ENCODE measurements around the gene NRG2. TPM values are rescaled to one million over a fixed set of nuclear protein-coding genes. Genes with fewer than 3 reads are reported as not detected.

The NRG2 gene
- polyA plus RNA-seq, 3 donors: 0.01 TPM; not detected in 2

- Histone ChIP-seq H3K4me3 (replicated peaks in 1 of 3; ENCODE audit: low read depth in 2 of 3, low read length in 3 of 3) (no peak overlapping the region), H3K27me3 (ENCODE audit: control insufficient read depth in 2 of 2, insufficient read depth in 2 of 2, low read length in 2 of 2) (peaks cover 13 to 23% of the 10 kb centered on the region in 2 donors), H2AFZ (ENCODE audit: insufficient read depth, low read depth, low read length, poor library complexity, severe bottlenecking) (no peak overlapping the region), H3K9ac (ENCODE audit: insufficient read depth, low read length, poor library complexity, severe bottlenecking) (no peak overlapping the region), H3K36me3 (replicated peaks in 1 of 2; ENCODE audit: control insufficient read depth in 1 of 2, insufficient read depth in 2 of 2, low read length in 2 of 2) (no peaks in the 10 kb centered on the region), H3K4me2 (replicated peaks; ENCODE audit: extremely low read depth, low read length, poor library complexity, severe bottlenecking) (no peak overlapping the region), H3K79me2 (ENCODE audit: insufficient read depth, low read length) (no peaks in the 10 kb centered on the region), H4K20me1 (ENCODE audit: insufficient read depth, low read length) (no peaks in the 10 kb centered on the region), H3K9me3 (replicated peaks in 1 of 2; ENCODE audit: control insufficient read depth in 1 of 2, insufficient read depth in 1 of 2, low read length in 2 of 2) (no peaks in the 10 kb centered on the region), H3K27ac (ENCODE audit: low read depth in 1 of 2, low read length in 2 of 2) (no peak overlapping the region), H3K4me1 (ENCODE audit: control insufficient read depth in 1 of 2, insufficient read depth in 2 of 2, low read length in 2 of 2) (no peaks in the 10 kb centered on the region)
- DNase-seq: no peak
- Mint-ChIP-seq H3K4me3 (no peak overlapping the region), H3K27ac (no peak overlapping the region), H3K36me3 (no peaks in the 10 kb centered on the region), H3K27me3 (ENCODE audit: low read depth in 3 of 3) (peaks cover 21 to 39% (median 23%) of the 10 kb centered on the region in 3 donors), H3K9me3 (peaks cover 0 to 2% (median 0%) of the 10 kb centered on the region in 7 donors), H3K4me1 (no peaks in the 10 kb centered on the region)
- no peak for TF ChIP-seq CTCF (IDR thresholded peaks at IDR 0.05)
- intact Hi-C loops (cut with micrococcal nuclease): no loop called here
- WGBS (ENCODE audit: insufficient coverage): 86% methylated on average over 2 of the region's 2 CpGs
These were observed 123.8 kb downstream of the NRG2 start for GRCh38 chr5:139919308-139919707.

- no peaks in the 10 kb centered on the region for H3K36me3 Mint-ChIP-seq
- no peak for DNase-seq
- WGBS (ENCODE audit: insufficient coverage): 80% methylated on average over 1 of the region's 3 CpGs
These were observed 127.3 kb downstream of the NRG2 start for GRCh38 chr5:139915834-139916233.

More at GRCh38 chr5:139915834-139916233, 127.3 kb downstream of the NRG2 start:
- no peak overlapping the region for H3K9ac ChIP-seq (ENCODE audit: insufficient read depth, low read length, poor library complexity, severe bottlenecking)
- no peaks in the 10 kb centered on the region for H3K36me3 ChIP-seq (replicated peaks in 1 of 2; ENCODE audit: control insufficient read depth in 1 of 2, insufficient read depth in 2 of 2, low read length in 2 of 2)
- H3K4me2 ChIP-seq (replicated peaks; ENCODE audit: extremely low read depth, low read length, poor library complexity, severe bottlenecking): no peak overlapping the region
- Mint-ChIP-seq H3K4me1 (no peaks in the 10 kb centered on the region), H3K27me3 (ENCODE audit: low read depth in 3 of 3) (peaks cover 16 to 33% (median 17%) of the 10 kb centered on the region in 3 donors), H3K4me3 (no peak overlapping the region), H3K9me3 (peaks cover 0 to 2% (median 0%) of the 10 kb centered on the region in 7 donors), H3K27ac (no peak overlapping the region)
- no peak for TF ChIP-seq CTCF (IDR thresholded peaks at IDR 0.05)
- no peak overlapping the region for H2AFZ ChIP-seq (ENCODE audit: insufficient read depth, low read depth, low read length, poor library complexity, severe bottlenecking)
- no peaks in the 10 kb centered on the region for H4K20me1 ChIP-seq (ENCODE audit: insufficient read depth, low read length)
- no peaks in the 10 kb centered on the region for H3K9me3 ChIP-seq (replicated peaks in 1 of 2; ENCODE audit: control insufficient read depth in 1 of 2, insufficient read depth in 1 of 2, low read length in 2 of 2)
- no peaks in the 10 kb centered on the region for H3K4me1 ChIP-seq (ENCODE audit: control insufficient read depth in 1 of 2, insufficient read depth in 2 of 2, low read length in 2 of 2)
- H3K79me2 ChIP-seq (ENCODE audit: insufficient read depth, low read length): no peaks in the 10 kb centered on the region
- no peak overlapping the region for H3K27ac ChIP-seq (ENCODE audit: low read depth in 1 of 2, low read length in 2 of 2)
- peaks cover 13 to 21% of the 10 kb centered on the region in 2 donors for H3K27me3 ChIP-seq (ENCODE audit: control insufficient read depth in 2 of 2, insufficient read depth in 2 of 2, low read length in 2 of 2)
- intact Hi-C loops (cut with micrococcal nuclease): no loop called here
- no peak overlapping the region for H3K4me3 ChIP-seq (replicated peaks in 1 of 3; ENCODE audit: low read depth in 2 of 3, low read length in 3 of 3)
